GF-D8 (cell line): ENCODE results near the gene GPR108.
"Not testable (repeated sequence)": the region's sequence is repeated elsewhere in the genome, so short reads cannot be mapped to it uniquely, and the experiment has no call there.

Experiments used
- DNase-seq: peaks from one replicate; lab custom pipeline; 2025; lab: John Stamatoyannopoulos, UW

GPR108 gene

GRCh38 chr19:6737284-6737872 lies at the start of gene GPR108:
Gene GPR108, minus strand, starts transcription at chr19:6737580. Its CDS starts 4 bp downstream, at chr19:6737576.
- DNase-seq = peak; percentile 100

- no peak for DNase-seq
Measured at GRCh38 chr19:6779206-6779605, 41.8 kb upstream of the GPR108 start.

GRCh38 chr19:6778386-6778785 lies 41.0 kb upstream of the GPR108 start:
- DNase-seq = no peak

- no peak for DNase-seq
Measured at GRCh38 chr19:6777434-6777833, 40.1 kb upstream of the GPR108 start.

- DNase-seq = no peak
Measured at GRCh38 chr19:6776999-6777398, 39.6 kb upstream of the GPR108 start.

- not testable (repeated sequence) for DNase-seq
Measured at GRCh38 chr19:6776045-6776444, 38.7 kb upstream of the GPR108 start.

- peak; percentile 76 for DNase-seq
Measured at GRCh38 chr19:6774821-6775707, 37.7 kb upstream of the GPR108 start.

- peak; percentile 76 for DNase-seq
Measured at GRCh38 chr19:6773323-6773931, 36.0 kb upstream of the GPR108 start.

- no peak for DNase-seq
Measured at GRCh38 chr19:6772866-6773322, 35.5 kb upstream of the GPR108 start.

- peak; percentile 81 for DNase-seq
Measured at GRCh38 chr19:6772028-6772865, 34.9 kb upstream of the GPR108 start, which contains the start of gene VAV1. Gene VAV1, plus strand, starts transcription at chr19:6772708. Its CDS starts 100 bp downstream, at chr19:6772808.

GRCh38 chr19:6771648-6772027 lies 34.3 kb upstream of the GPR108 start:
- not testable (repeated sequence) for DNase-seq

- DNase-seq = no peak
Measured at GRCh38 chr19:6769006-6769619, 31.7 kb upstream of the GPR108 start.

- no peak for DNase-seq
Measured at GRCh38 chr19:6768236-6768785, 30.9 kb upstream of the GPR108 start.

GRCh38 chr19:6767357-6768235 lies 30.2 kb upstream of the GPR108 start, which contains the start of gene SH2D3A:
Gene SH2D3A, minus strand, starts transcription at chr19:6767435. Its CDS starts 3,687 bp downstream, at chr19:6763748.
- DNase-seq = peak; percentile 30

- DNase-seq = no peak
Measured at GRCh38 chr19:6767081-6767356, 29.6 kb upstream of the GPR108 start.

GRCh38 chr19:6766357-6767080 lies 29.1 kb upstream of the GPR108 start:
- no peak for DNase-seq

GRCh38 chr19:6765738-6766356 lies 28.5 kb upstream of the GPR108 start:
- no peak for DNase-seq

GRCh38 chr19:6762253-6762797 lies 24.9 kb upstream of the GPR108 start:
- DNase-seq = not testable (repeated sequence)
